HepG2 (cell line): ENCODE data around the gene CNTD1. TPM values are rescaled to one million over a fixed set of nuclear protein-coding genes. Genes with fewer than 3 reads are reported as not detected.

ENCODE experiments used
- ASH2L ChIP-seq: fragments of 300-600, 200-600 bp; sonication (generic); IDR thresholded peaks from 2 replicates; pipeline ENCODE4 v1.7.0; 2017; ENCODE audit warnings: low read depth, mild to moderate bottlenecking, moderate library complexity, mixed read lengths, low read length; ENCODE audit not compliant: insufficient read length
- BRCA1 ChIP-seq: sonication (generic); formaldehyde crosslinking; IDR thresholded peaks from 2 replicates; pipeline ENCODE4 v1.4.0; 2020; ENCODE audit warnings: missing genetic modification reagents
- FOXA3 ChIP-seq: IDR thresholded peaks from 2 replicates; pipeline ENCODE4 v1.6.1; 2016; ENCODE audit warnings: missing genetic modification reagents, missing compliant biosample characterization
- GATA4 ChIP-seq: sonication (generic); IDR thresholded peaks from 2 replicates; pipeline ENCODE4 v1.6.1; 2016; ENCODE audit warnings: antibody characterized with exemption, low read depth, borderline replicate concordance
- HNRNPLL ChIP-seq: fragments of 200-400 bp; formaldehyde crosslinking; IDR thresholded peaks from 2 replicates; pipeline ENCODE4 v1.6.1; 2017; ENCODE audit warnings: mild to moderate bottlenecking, low read depth, low read length; ENCODE audit not compliant: poor library complexity, severe bottlenecking
- ISX ChIP-seq: sonication (generic); formaldehyde crosslinking; conservative IDR thresholded peaks from 2 replicates; pipeline ENCODE4 v1.5.0; 2020; ENCODE audit warnings: missing genetic modification reagents
- NFE2 ChIP-seq: sonication (generic); formaldehyde crosslinking; IDR thresholded peaks from 2 replicates; pipeline ENCODE4 v1.4.0; 2020; ENCODE audit warnings: missing genetic modification reagents
- POGZ ChIP-seq: sonication (generic); formaldehyde crosslinking; IDR thresholded peaks from 2 replicates; pipeline ENCODE4 v1.4.0; 2020; ENCODE audit warnings: mild to moderate bottlenecking, missing genetic modification reagents
- RBM39 ChIP-seq: fragments of 200-400 bp; formaldehyde crosslinking; IDR thresholded peaks from one replicate; pipeline ENCODE4 v1.6.1; 2018; ENCODE audit warnings: antibody characterized with exemption, mild to moderate bottlenecking, low read depth, low read length; ENCODE audit not compliant: poor library complexity, severe bottlenecking
- ZEB1 ChIP-seq: IDR thresholded peaks from 2 replicates; pipeline ENCODE4 v1.6.1; 2012; ENCODE audit warnings: mild to moderate bottlenecking, low read depth, inconsistent platforms; ENCODE audit not compliant: insufficient replicate concordance
- ZNF224 ChIP-seq: sonication (generic); formaldehyde crosslinking; IDR thresholded peaks from 2 replicates; pipeline ENCODE4 v1.5.0; 2020; ENCODE audit warnings: mild to moderate bottlenecking, missing genetic modification reagents
- ZNF367 ChIP-seq: sonication (generic); formaldehyde crosslinking; IDR thresholded peaks from 2 replicates; pipeline ENCODE4 v1.4.0; 2020; ENCODE audit warnings: missing genetic modification reagents, borderline replicate concordance
- ZNF614 ChIP-seq: IDR thresholded peaks from 2 replicates; pipeline ENCODE4 v1.6.1; 2018; ENCODE audit warnings: missing biosample characterization, missing genetic modification reagents, inconsistent platforms, borderline replicate concordance
- ZNF749 ChIP-seq: sonication (generic); formaldehyde crosslinking; IDR thresholded peaks from 2 replicates; pipeline ENCODE4 v1.8.0; 2022; ENCODE audit warnings: mild to moderate bottlenecking, missing genetic modification reagents, moderate library complexity, borderline replicate concordance
- ZNF790 ChIP-seq: sonication (generic); formaldehyde crosslinking; IDR thresholded peaks from 2 replicates; pipeline ENCODE4 v1.8.0; 2022; ENCODE audit warnings: missing genetic modification reagents, mild to moderate bottlenecking, borderline replicate concordance
- ZNF816 ChIP-seq: sonication (generic); formaldehyde crosslinking; IDR thresholded peaks from 2 replicates; pipeline ENCODE4 v1.8.0; 2022; ENCODE audit warnings: missing genetic modification reagents, mild to moderate bottlenecking, borderline replicate concordance
- polyA plus RNA-seq, 8 experiments: library from polyadenylated mRNA; depleted of rRNA in 3 of 8; stranded (reverse) in 7 of 8; unstranded in 1 of 8; fragments of >200 nt; fragmentation: Illumina TruSeq in 4 of 8; extraction: Trizol in 4 of 8; gene quantifications; 2 replicates each; pipeline versions ENCODE4 v1.2.1 to v1.2.3, GENCODE V29; 2011 to 2016; ENCODE audit warnings: low read depth in 4 of 8, missing spikeins in 1 of 8, mixed read lengths in 1 of 8; ENCODE audit not compliant: insufficient read depth in 1 of 8
- total RNA-seq, 5 experiments: library from RNA; depleted of rRNA; stranded (reverse); fragments of >200 nt; fragmentation: Illumina TruSeq; extraction: Trizol; gene quantifications; 2 replicates each; pipeline ENCODE4 v1.2.3, GENCODE V29; 2016; ENCODE audit warnings: low read depth in 1 of 5
- TF ChIP-seq, protein P1 (sequence below): sonication (generic); formaldehyde crosslinking; IDR thresholded peaks from 2 replicates; pipeline ENCODE4 v1.4.0; 2020; ENCODE audit warnings: missing genetic modification reagents, borderline replicate concordance
- TF ChIP-seq, protein P2 (sequence below): sonication (generic); formaldehyde crosslinking; IDR thresholded peaks from 2 replicates; pipeline ENCODE4 v1.4.0; 2020; ENCODE audit warnings: missing genetic modification reagents, borderline replicate concordance
- TF ChIP-seq, protein P3 (sequence below): sonication (generic); formaldehyde crosslinking; conservative IDR thresholded peaks from 2 replicates; pipeline ENCODE4 v1.4.0; 2020; ENCODE audit warnings: mild to moderate bottlenecking, missing genetic modification reagents, moderate library complexity

Gene CNTD1
- total and polyA plus RNA-seq, 2 of the 13 experiments (the other 11 are each of a cell fraction or from before 2014, with no cell fraction given): 0.11 to 0.15 TPM

DNA sequence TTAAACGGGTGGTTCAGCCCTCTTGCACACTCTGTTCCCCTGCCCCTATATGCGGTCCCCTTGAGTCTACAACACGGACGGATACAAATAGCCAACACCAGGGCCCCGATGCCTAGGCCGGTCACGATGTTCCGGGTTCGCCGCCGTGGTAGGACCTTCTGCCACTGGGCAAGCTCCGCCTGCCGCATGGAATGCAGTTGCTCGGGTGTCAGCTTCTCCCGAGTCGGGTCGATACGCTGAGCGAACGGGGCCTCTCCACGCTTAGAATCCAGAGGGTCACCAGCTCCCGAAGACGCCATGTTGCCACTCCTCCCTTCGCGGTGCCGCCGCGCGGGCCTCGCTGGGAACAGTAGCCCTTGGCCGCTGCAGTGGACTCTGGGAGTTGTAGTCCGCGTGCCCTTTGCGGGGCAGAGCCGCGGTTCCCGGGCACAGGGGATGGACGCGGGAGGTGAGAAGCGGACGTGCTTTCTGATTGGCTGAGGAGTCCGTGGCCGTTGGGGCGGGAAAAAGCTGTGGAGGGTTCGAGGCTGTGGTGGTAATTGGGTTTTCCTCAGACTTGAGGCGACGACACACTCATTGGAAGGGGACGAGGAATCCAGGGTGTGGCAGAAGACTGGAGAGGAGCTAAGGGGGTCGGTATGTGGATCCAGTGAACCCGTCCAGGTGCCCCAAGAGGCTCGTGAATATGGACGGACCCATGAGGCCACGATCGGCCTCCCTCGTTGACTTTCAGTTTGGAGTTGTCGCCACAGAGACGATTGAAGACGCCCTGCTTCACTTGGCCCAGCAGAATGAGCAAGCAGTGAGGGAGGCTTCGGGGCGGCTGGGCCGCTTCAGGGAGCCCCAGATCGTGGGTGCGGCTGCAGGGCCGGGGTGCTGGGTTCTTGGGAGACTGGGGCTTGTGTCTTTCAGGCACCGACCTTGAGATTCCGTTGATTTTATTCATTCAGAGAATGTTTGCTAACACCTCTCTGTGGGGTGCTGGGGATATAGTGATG, at the start of gene CNTD1, which contains the start of gene COA3 (continued):
- peak; percentile 14 for TF ChIP-seq ZEB1
- TF ChIP-seq RBM39: peak; percentile 90
- no peak for TF ChIP-seq ISX
- peak; percentile 86; the same call in 1 of the 2 replicates for TF ChIP-seq ZNF749 (CRISPR knock-in tag)
- no peak for TF ChIP-seq ZNF367 (CRISPR knock-in tag)
- peak; percentile 84 for TF ChIP-seq POGZ
- TF ChIP-seq ZNF790 (CRISPR knock-in tag): peak; percentile 60; the same call in 1 of the 2 replicates
- TF ChIP-seq, protein P1, sequence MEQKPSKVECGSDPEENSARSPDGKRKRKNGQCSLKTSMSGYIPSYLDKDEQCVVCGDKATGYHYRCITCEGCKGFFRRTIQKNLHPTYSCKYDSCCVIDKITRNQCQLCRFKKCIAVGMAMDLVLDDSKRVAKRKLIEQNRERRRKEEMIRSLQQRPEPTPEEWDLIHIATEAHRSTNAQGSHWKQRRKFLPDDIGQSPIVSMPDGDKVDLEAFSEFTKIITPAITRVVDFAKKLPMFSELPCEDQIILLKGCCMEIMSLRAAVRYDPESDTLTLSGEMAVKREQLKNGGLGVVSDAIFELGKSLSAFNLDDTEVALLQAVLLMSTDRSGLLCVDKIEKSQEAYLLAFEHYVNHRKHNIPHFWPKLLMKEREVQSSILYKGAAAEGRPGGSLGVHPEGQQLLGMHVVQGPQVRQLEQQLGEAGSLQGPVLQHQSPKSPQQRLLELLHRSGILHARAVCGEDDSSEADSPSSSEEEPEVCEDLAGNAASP (CRISPR knock-in tag): peak; percentile 57; the same call in 1 of the 2 replicates
- TF ChIP-seq ASH2L: peak; percentile 86
- 0 out of 2 replicates have a peak, but pooled peaks have one; percentile 41 for TF ChIP-seq BRCA1
- 0 out of 2 replicates have a peak, but pooled peaks have one; percentile 56 for TF ChIP-seq GATA4
- TF ChIP-seq FOXA3 (CRISPR knock-in tag): peak; percentile 65; the same call in 1 of the 2 replicates
- TF ChIP-seq, protein P2, sequence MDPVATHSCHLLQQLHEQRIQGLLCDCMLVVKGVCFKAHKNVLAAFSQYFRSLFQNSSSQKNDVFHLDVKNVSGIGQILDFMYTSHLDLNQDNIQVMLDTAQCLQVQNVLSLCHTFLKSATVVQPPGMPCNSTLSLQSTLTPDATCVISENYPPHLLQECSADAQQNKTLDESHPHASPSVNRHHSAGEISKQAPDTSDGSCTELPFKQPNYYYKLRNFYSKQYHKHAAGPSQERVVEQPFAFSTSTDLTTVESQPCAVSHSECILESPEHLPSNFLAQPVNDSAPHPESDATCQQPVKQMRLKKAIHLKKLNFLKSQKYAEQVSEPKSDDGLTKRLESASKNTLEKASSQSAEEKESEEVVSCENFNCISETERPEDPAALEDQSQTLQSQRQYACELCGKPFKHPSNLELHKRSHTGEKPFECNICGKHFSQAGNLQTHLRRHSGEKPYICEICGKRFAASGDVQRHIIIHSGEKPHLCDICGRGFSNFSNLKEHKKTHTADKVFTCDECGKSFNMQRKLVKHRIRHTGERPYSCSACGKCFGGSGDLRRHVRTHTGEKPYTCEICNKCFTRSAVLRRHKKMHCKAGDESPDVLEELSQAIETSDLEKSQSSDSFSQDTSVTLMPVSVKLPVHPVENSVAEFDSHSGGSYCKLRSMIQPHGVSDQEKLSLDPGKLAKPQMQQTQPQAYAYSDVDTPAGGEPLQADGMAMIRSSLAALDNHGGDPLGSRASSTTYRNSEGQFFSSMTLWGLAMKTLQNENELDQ (CRISPR knock-in tag): peak; percentile 8; the same call in 1 of the 2 replicates
- TF ChIP-seq HNRNPLL: peak; percentile 75
- TF ChIP-seq ZNF816: 0 out of 2 replicates have a peak, but pooled peaks have one; percentile 77
- TF ChIP-seq ZNF224 (CRISPR knock-in tag): peak; percentile 53; the same call in 1 of the 2 replicates
- no peak for TF ChIP-seq NFE2 (CRISPR knock-in tag)
- no peak; the same call in 1 of the 2 replicates for TF ChIP-seq ZNF614 (CRISPR knock-in tag)
- TF ChIP-seq, protein P3, sequence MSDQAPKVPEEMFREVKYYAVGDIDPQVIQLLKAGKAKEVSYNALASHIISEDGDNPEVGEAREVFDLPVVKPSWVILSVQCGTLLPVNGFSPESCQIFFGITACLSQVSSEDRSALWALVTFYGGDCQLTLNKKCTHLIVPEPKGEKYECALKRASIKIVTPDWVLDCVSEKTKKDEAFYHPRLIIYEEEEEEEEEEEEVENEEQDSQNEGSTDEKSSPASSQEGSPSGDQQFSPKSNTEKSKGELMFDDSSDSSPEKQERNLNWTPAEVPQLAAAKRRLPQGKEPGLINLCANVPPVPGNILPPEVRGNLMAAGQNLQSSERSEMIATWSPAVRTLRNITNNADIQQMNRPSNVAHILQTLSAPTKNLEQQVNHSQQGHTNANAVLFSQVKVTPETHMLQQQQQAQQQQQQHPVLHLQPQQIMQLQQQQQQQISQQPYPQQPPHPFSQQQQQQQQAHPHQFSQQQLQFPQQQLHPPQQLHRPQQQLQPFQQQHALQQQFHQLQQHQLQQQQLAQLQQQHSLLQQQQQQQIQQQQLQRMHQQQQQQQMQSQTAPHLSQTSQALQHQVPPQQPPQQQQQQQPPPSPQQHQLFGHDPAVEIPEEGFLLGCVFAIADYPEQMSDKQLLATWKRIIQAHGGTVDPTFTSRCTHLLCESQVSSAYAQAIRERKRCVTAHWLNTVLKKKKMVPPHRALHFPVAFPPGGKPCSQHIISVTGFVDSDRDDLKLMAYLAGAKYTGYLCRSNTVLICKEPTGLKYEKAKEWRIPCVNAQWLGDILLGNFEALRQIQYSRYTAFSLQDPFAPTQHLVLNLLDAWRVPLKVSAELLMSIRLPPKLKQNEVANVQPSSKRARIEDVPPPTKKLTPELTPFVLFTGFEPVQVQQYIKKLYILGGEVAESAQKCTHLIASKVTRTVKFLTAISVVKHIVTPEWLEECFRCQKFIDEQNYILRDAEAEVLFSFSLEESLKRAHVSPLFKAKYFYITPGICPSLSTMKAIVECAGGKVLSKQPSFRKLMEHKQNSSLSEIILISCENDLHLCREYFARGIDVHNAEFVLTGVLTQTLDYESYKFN (CRISPR knock-in tag): peak; percentile 60
